Skeletal muscle satellite cell (primary cell): ENCODE results near the gene PIP5K1B.

Experiments
- H3K27me3 ChIP-seq: 2 replicates; pipeline ENCODE4 v1.7.0; 2013; ENCODE audit warnings: low read length; ENCODE audit not compliant: control insufficient read depth, insufficient read depth
- H3K36me3 ChIP-seq: 2 replicates; pipeline ENCODE4 v1.7.0; 2013; ENCODE audit warnings: mild to moderate bottlenecking, control low read depth, low read length; ENCODE audit not compliant: insufficient read depth
- H3K4me1 ChIP-seq: 2 replicates; pipeline ENCODE4 v1.7.0; 2013; ENCODE audit warnings: low read length; ENCODE audit not compliant: control insufficient read depth, insufficient read depth
- H3K4me2 ChIP-seq: 2 replicates; pipeline ENCODE4 v1.7.0; 2013; ENCODE audit warnings: mild to moderate bottlenecking, low read length
- H3K4me3 ChIP-seq: 2 replicates; pipeline ENCODE4 v1.7.0; 2013; ENCODE audit warnings: low read length
- H3K9ac ChIP-seq: 2 replicates; pipeline ENCODE4 v1.7.0; 2013; ENCODE audit warnings: mild to moderate bottlenecking, low read depth, low read length, moderate library complexity
- H3K9me3 ChIP-seq: replicated peaks from 2 replicates; pipeline ENCODE4 v1.7.0; 2013; ENCODE audit warnings: mild to moderate bottlenecking, control low read depth, low read length

Gene PIP5K1B

GRCh38 chr9:68872026-68872501, 167.0 kb downstream of the PIP5K1B start:
- no peaks in the 10 kb centered on the region for H3K4me1 ChIP-seq

GRCh38 chr9:68873179-68873578, 168.1 kb downstream of the PIP5K1B start:
- Histone ChIP-seq H3K36me3 (no peaks in the 10 kb centered on the region), H3K27me3 (peaks cover 6% of the 10 kb centered on the region), H3K4me2 (no peak overlapping the region), H3K9me3 (no peaks in the 10 kb centered on the region), H3K4me1 (no peaks in the 10 kb centered on the region), H3K9ac (no peak overlapping the region), H3K4me3 (no peak overlapping the region)

More at GRCh38 chr9:68872026-68872501, 167.0 kb downstream of the PIP5K1B start:
- Histone ChIP-seq H3K9ac (no peak overlapping the region), H3K27me3 (peaks cover 3% of the 10 kb centered on the region), H3K9me3 (no peaks in the 10 kb centered on the region), H3K4me3 (no peak overlapping the region), H3K4me2 (no peak overlapping the region), H3K36me3 (no peaks in the 10 kb centered on the region)

- Histone ChIP-seq H3K4me2 (no peak overlapping the region), H3K9ac (no peak overlapping the region), H3K36me3 (no peaks in the 10 kb centered on the region), H3K4me1 (no peaks in the 10 kb centered on the region), H3K27me3 (peaks cover 7% of the 10 kb centered on the region), H3K9me3 (no peaks in the 10 kb centered on the region), H3K4me3 (no peak overlapping the region)
These were observed 171.2 kb downstream of the PIP5K1B start for GRCh38 chr9:68876273-68876672.

GRCh38 chr9:68876681-68877080, 171.6 kb downstream of the PIP5K1B start:
- Histone ChIP-seq H3K4me3 (no peak overlapping the region), H3K27me3 (peaks cover 7% of the 10 kb centered on the region), H3K9me3 (no peaks in the 10 kb centered on the region), H3K9ac (no peak overlapping the region), H3K4me1 (no peaks in the 10 kb centered on the region), H3K4me2 (no peak overlapping the region), H3K36me3 (no peaks in the 10 kb centered on the region)

GRCh38 chr9:68877219-68877618, 172.2 kb downstream of the PIP5K1B start:
- no peak overlapping the region for H3K4me3 ChIP-seq

GRCh38 chr9:68878450-68878849, 173.4 kb downstream of the PIP5K1B start:
- H3K4me3 ChIP-seq, result no peak overlapping the region
- H3K9me3 ChIP-seq, result no peaks in the 10 kb centered on the region
- no peak overlapping the region for H3K4me2 ChIP-seq
- peaks cover 4% of the 10 kb centered on the region for H3K27me3 ChIP-seq
- no peaks in the 10 kb centered on the region for H3K4me1 ChIP-seq
- H3K9ac ChIP-seq, result no peak overlapping the region
- H3K36me3 ChIP-seq, result no peaks in the 10 kb centered on the region

More at GRCh38 chr9:68877219-68877618, 172.2 kb downstream of the PIP5K1B start:
- Histone ChIP-seq H3K9me3 (no peaks in the 10 kb centered on the region), H3K27me3 (peaks cover 4% of the 10 kb centered on the region), H3K4me2 (no peak overlapping the region), H3K9ac (no peak overlapping the region), H3K4me1 (no peaks in the 10 kb centered on the region), H3K36me3 (no peaks in the 10 kb centered on the region)

- Histone ChIP-seq H3K4me1 (no peaks in the 10 kb centered on the region), H3K36me3 (no peaks in the 10 kb centered on the region), H3K9ac (no peak overlapping the region), H3K4me2 (no peak overlapping the region), H3K4me3 (no peak overlapping the region), H3K27me3 (peaks cover under 1% of the 10 kb centered on the region), H3K9me3 (no peaks in the 10 kb centered on the region)
These were observed 178.2 kb downstream of the PIP5K1B start for GRCh38 chr9:68883224-68883623.

- Histone ChIP-seq H3K9ac (no peak overlapping the region), H3K4me1 (no peaks in the 10 kb centered on the region), H3K36me3 (no peaks in the 10 kb centered on the region), H3K4me2 (no peak overlapping the region), H3K27me3 (no peaks in the 10 kb centered on the region), H3K4me3 (no peak overlapping the region), H3K9me3 (no peaks in the 10 kb centered on the region)
These were observed 182.2 kb downstream of the PIP5K1B start for GRCh38 chr9:68887232-68887631.

GRCh38 chr9:68894502-68894901, 189.5 kb downstream of the PIP5K1B start:
- Histone ChIP-seq H3K9me3 (no peaks in the 10 kb centered on the region), H3K4me2 (no peak overlapping the region), H3K9ac (no peak overlapping the region), H3K36me3 (no peaks in the 10 kb centered on the region), H3K27me3 (peaks cover 8% of the 10 kb centered on the region), H3K4me3 (no peak overlapping the region), H3K4me1 (no peaks in the 10 kb centered on the region)

- no peaks in the 10 kb centered on the region for H3K36me3 ChIP-seq
- H3K9ac ChIP-seq, result no peak overlapping the region
- no peak overlapping the region for H3K4me3 ChIP-seq
These were observed 190.9 kb downstream of the PIP5K1B start for GRCh38 chr9:68895741-68896478.

GRCh38 chr9:68896486-68896885, 191.4 kb downstream of the PIP5K1B start:
- Histone ChIP-seq H3K36me3 (no peaks in the 10 kb centered on the region), H3K4me2 (no peak overlapping the region), H3K4me3 (no peak overlapping the region), H3K27me3 (peaks cover 8% of the 10 kb centered on the region), H3K4me1 (no peaks in the 10 kb centered on the region), H3K9me3 (no peaks in the 10 kb centered on the region), H3K9ac (no peak overlapping the region)

More at GRCh38 chr9:68895741-68896478, 190.9 kb downstream of the PIP5K1B start:
- peaks cover 8% of the 10 kb centered on the region for H3K27me3 ChIP-seq
- no peaks in the 10 kb centered on the region for H3K9me3 ChIP-seq
- H3K4me1 ChIP-seq, result no peaks in the 10 kb centered on the region
- no peak overlapping the region for H3K4me2 ChIP-seq

- Histone ChIP-seq H3K4me1 (no peaks in the 10 kb centered on the region), H3K4me2 (no peak overlapping the region), H3K36me3 (no peaks in the 10 kb centered on the region), H3K9me3 (no peaks in the 10 kb centered on the region), H3K27me3 (peaks cover 8% of the 10 kb centered on the region), H3K9ac (no peak overlapping the region), H3K4me3 (no peak overlapping the region)
These were observed 192.6 kb downstream of the PIP5K1B start for GRCh38 chr9:68897577-68898145.
